ENCODE results near the gene ENPP6.

ENPP6 gene

GRCh38 chr4:184217634-184218033 is at the start of gene ENPP6:
Gene ENPP6, minus strand, starts transcription at chr4:184217873. Its CDS starts 54 bp downstream, at chr4:184217819.
- Histone ChIP-seq H3K4me3 (ENCODE audit: low read length) (no peak within 1 kb of the TSS), H3K9me3 (ENCODE audit: control insufficient read depth, low read depth, low read length) (no peaks in the 10 kb centered on the region), H3K27ac (ENCODE audit: low read length) (no peak within 1 kb of the TSS), H3K36me3 (ENCODE audit: control insufficient read depth, low read depth, low read length) (no peaks in the 10 kb centered on the region), H3K9ac (ENCODE audit: low read length) (no peak within 1 kb of the TSS), H3K4me1 (ENCODE audit: control insufficient read depth, low read depth, low read length) (no peaks in the 10 kb centered on the region), H3K27me3 (ENCODE audit: control insufficient read depth, insufficient read depth, low read length) (no peaks in the 10 kb centered on the region)

- H3K9ac ChIP-seq (ENCODE audit: low read length) = no peak overlapping the region
These were observed 49.5 kb upstream of the ENPP6 start for GRCh38 chr4:184267206-184267608.

GRCh38 chr4:184265546-184266351 is 48.1 kb upstream of the ENPP6 start:
- no peak overlapping the region for H3K27ac ChIP-seq (ENCODE audit: low read length)
- no peak overlapping the region for H3K9ac ChIP-seq (ENCODE audit: low read length)
- H3K9me3 ChIP-seq (ENCODE audit: control insufficient read depth, low read depth, low read length) = no peaks in the 10 kb centered on the region
- no peak overlapping the region for H3K4me3 ChIP-seq (ENCODE audit: low read length)
- no peaks in the 10 kb centered on the region for H3K27me3 ChIP-seq (ENCODE audit: control insufficient read depth, insufficient read depth, low read length)
- no peaks in the 10 kb centered on the region for H3K36me3 ChIP-seq (ENCODE audit: control insufficient read depth, low read depth, low read length)
- peaks cover 13% of the 10 kb centered on the region for H3K4me1 ChIP-seq (ENCODE audit: control insufficient read depth, low read depth, low read length)

More at GRCh38 chr4:184267206-184267608, 49.5 kb upstream of the ENPP6 start:
- Histone ChIP-seq H3K27me3 (ENCODE audit: control insufficient read depth, insufficient read depth, low read length) (no peaks in the 10 kb centered on the region), H3K4me3 (ENCODE audit: low read length) (no peak overlapping the region), H3K9me3 (ENCODE audit: control insufficient read depth, low read depth, low read length) (no peaks in the 10 kb centered on the region), H3K36me3 (ENCODE audit: control insufficient read depth, low read depth, low read length) (no peaks in the 10 kb centered on the region), H3K27ac (ENCODE audit: low read length) (no peak overlapping the region), H3K4me1 (ENCODE audit: control insufficient read depth, low read depth, low read length) (peaks cover 13% of the 10 kb centered on the region)

- Histone ChIP-seq H3K9ac (ENCODE audit: low read length) (no peak overlapping the region), H3K27me3 (ENCODE audit: control insufficient read depth, insufficient read depth, low read length) (no peaks in the 10 kb centered on the region), H3K36me3 (ENCODE audit: control insufficient read depth, low read depth, low read length) (no peaks in the 10 kb centered on the region), H3K4me3 (ENCODE audit: low read length) (no peak overlapping the region), H3K27ac (ENCODE audit: low read length) (no peak overlapping the region), H3K4me1 (ENCODE audit: control insufficient read depth, low read depth, low read length) (peaks cover 10% of the 10 kb centered on the region), H3K9me3 (ENCODE audit: control insufficient read depth, low read depth, low read length) (no peaks in the 10 kb centered on the region)
These were observed 46.4 kb upstream of the ENPP6 start for GRCh38 chr4:184263910-184264732.

DNA sequence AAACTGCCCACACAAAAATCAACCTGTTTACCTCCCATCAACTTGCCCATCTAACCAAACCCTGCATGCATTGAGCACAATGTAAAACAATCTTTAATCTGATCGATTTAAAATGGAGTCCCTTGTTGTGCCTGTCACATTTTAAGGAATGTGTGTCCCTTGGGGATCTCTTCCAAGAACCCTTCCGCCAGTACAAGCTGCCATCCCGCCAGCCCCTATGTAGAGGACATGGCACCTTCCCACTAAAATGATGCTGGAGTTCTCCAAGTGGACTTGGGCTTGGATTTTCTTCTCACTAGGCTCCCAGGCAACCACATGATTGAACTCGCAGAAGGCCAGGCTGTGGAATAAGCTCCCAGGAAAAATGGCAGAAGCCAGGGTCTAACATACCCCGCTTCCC is 45.8 kb upstream of the ENPP6 start:
- H3K9ac ChIP-seq (ENCODE audit: low read length) = no peak overlapping the region
- no peaks in the 10 kb centered on the region for H3K9me3 ChIP-seq (ENCODE audit: control insufficient read depth, low read depth, low read length)
- no peaks in the 10 kb centered on the region for H3K27me3 ChIP-seq (ENCODE audit: control insufficient read depth, insufficient read depth, low read length)
- peaks cover 4% of the 10 kb centered on the region for H3K4me1 ChIP-seq (ENCODE audit: control insufficient read depth, low read depth, low read length)
- no peak overlapping the region for H3K4me3 ChIP-seq (ENCODE audit: low read length)
- H3K36me3 ChIP-seq (ENCODE audit: control insufficient read depth, low read depth, low read length) = no peaks in the 10 kb centered on the region
- H3K27ac ChIP-seq (ENCODE audit: low read length) = no peak overlapping the region

- no peaks in the 10 kb centered on the region for H3K4me1 ChIP-seq (ENCODE audit: control insufficient read depth, low read depth, low read length)
- no peak overlapping the region for H3K27ac ChIP-seq (ENCODE audit: low read length)
These were observed 45.2 kb upstream of the ENPP6 start for GRCh38 chr4:184262901-184263300.

GRCh38 chr4:184261246-184261645 is 43.6 kb upstream of the ENPP6 start:
- Histone ChIP-seq H3K27ac (ENCODE audit: low read length) (no peak overlapping the region), H3K36me3 (ENCODE audit: control insufficient read depth, low read depth, low read length) (no peaks in the 10 kb centered on the region), H3K27me3 (ENCODE audit: control insufficient read depth, insufficient read depth, low read length) (no peaks in the 10 kb centered on the region), H3K4me3 (ENCODE audit: low read length) (no peak overlapping the region), H3K4me1 (ENCODE audit: control insufficient read depth, low read depth, low read length) (no peaks in the 10 kb centered on the region), H3K9ac (ENCODE audit: low read length) (no peak overlapping the region), H3K9me3 (ENCODE audit: control insufficient read depth, low read depth, low read length) (no peaks in the 10 kb centered on the region)

More at GRCh38 chr4:184262901-184263300, 45.2 kb upstream of the ENPP6 start:
- Histone ChIP-seq H3K27me3 (ENCODE audit: control insufficient read depth, insufficient read depth, low read length) (no peaks in the 10 kb centered on the region), H3K9ac (ENCODE audit: low read length) (no peak overlapping the region), H3K36me3 (ENCODE audit: control insufficient read depth, low read depth, low read length) (no peaks in the 10 kb centered on the region), H3K9me3 (ENCODE audit: control insufficient read depth, low read depth, low read length) (no peaks in the 10 kb centered on the region), H3K4me3 (ENCODE audit: low read length) (no peak overlapping the region)

- Histone ChIP-seq H3K9ac (ENCODE audit: low read length) (no peak overlapping the region), H3K36me3 (ENCODE audit: control insufficient read depth, low read depth, low read length) (no peaks in the 10 kb centered on the region), H3K27ac (ENCODE audit: low read length) (no peak overlapping the region), H3K4me3 (ENCODE audit: low read length) (no peak overlapping the region), H3K4me1 (ENCODE audit: control insufficient read depth, low read depth, low read length) (no peaks in the 10 kb centered on the region), H3K9me3 (ENCODE audit: control insufficient read depth, low read depth, low read length) (no peaks in the 10 kb centered on the region), H3K27me3 (ENCODE audit: control insufficient read depth, insufficient read depth, low read length) (no peaks in the 10 kb centered on the region)
These were observed 42.2 kb upstream of the ENPP6 start for GRCh38 chr4:184259866-184260265.

DNA sequence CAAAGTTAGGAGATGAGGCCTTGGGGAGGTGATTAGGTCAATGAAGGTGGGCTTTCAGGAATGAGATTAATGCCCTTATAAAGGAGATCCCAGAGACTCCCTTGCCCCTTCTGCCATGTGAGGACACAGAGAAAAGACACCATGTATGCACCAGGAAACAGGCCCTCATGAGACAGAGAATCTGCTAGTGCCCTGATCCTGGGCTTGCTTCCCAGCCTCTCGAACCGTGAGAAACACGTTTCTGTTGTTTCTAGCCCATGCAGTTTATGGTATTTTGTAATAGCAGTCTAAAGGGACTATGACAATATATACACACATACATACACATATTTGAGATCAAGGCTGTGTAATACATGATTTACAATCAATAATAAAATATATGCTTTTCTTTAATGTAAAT is 41.4 kb upstream of the ENPP6 start:
- no peaks in the 10 kb centered on the region for H3K36me3 ChIP-seq (ENCODE audit: control insufficient read depth, low read depth, low read length)
- no peaks in the 10 kb centered on the region for H3K9me3 ChIP-seq (ENCODE audit: control insufficient read depth, low read depth, low read length)
- H3K9ac ChIP-seq (ENCODE audit: low read length) = no peak overlapping the region
- no peak overlapping the region for H3K27ac ChIP-seq (ENCODE audit: low read length)
- no peaks in the 10 kb centered on the region for H3K27me3 ChIP-seq (ENCODE audit: control insufficient read depth, insufficient read depth, low read length)
- no peak overlapping the region for H3K4me3 ChIP-seq (ENCODE audit: low read length)
- no peaks in the 10 kb centered on the region for H3K4me1 ChIP-seq (ENCODE audit: control insufficient read depth, low read depth, low read length)

- no peaks in the 10 kb centered on the region for H3K27me3 ChIP-seq (ENCODE audit: control insufficient read depth, insufficient read depth, low read length)
- H3K4me1 ChIP-seq (ENCODE audit: control insufficient read depth, low read depth, low read length) = no peaks in the 10 kb centered on the region
- H3K4me3 ChIP-seq (ENCODE audit: low read length) = no peak overlapping the region
- H3K9me3 ChIP-seq (ENCODE audit: control insufficient read depth, low read depth, low read length) = no peaks in the 10 kb centered on the region
- H3K27ac ChIP-seq (ENCODE audit: low read length) = no peak overlapping the region
- no peaks in the 10 kb centered on the region for H3K36me3 ChIP-seq (ENCODE audit: control insufficient read depth, low read depth, low read length)
- no peak overlapping the region for H3K9ac ChIP-seq (ENCODE audit: low read length)
These were observed 38.4 kb upstream of the ENPP6 start for GRCh38 chr4:184255871-184256642.

DNA sequence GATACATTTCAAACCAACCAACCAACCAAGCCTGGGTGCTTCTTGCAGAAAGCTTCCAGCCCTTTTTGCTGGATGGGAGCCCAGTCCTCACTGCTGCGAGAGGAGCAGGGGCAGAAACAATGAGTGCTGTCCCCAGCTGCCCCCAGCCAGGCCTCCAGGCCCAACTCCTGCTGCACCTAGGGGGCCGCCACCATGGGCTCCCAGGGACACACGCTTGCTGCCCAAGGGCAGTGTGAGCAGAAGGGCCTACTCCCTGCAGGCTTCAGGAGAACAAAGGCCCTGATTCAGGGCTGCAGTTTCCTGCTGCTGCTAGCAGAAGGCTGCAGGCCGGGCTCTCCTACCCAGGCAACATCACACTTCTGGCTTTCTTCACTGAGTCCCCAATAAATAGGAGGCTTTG is 37.7 kb upstream of the ENPP6 start:
- no peak overlapping the region for H3K27ac ChIP-seq (ENCODE audit: low read length)

More for the DNA sequence above, 37.7 kb upstream of the ENPP6 start:
- Histone ChIP-seq H3K9ac (ENCODE audit: low read length) (no peak overlapping the region), H3K4me3 (ENCODE audit: low read length) (no peak overlapping the region), H3K36me3 (ENCODE audit: control insufficient read depth, low read depth, low read length) (no peaks in the 10 kb centered on the region), H3K27me3 (ENCODE audit: control insufficient read depth, insufficient read depth, low read length) (no peaks in the 10 kb centered on the region), H3K9me3 (ENCODE audit: control insufficient read depth, low read depth, low read length) (no peaks in the 10 kb centered on the region), H3K4me1 (ENCODE audit: control insufficient read depth, low read depth, low read length) (no peaks in the 10 kb centered on the region)
